Thymus (tissue), 11 donors: ENCODE measurements around the gene SASH1. TPM values are rescaled to one million over a fixed set of nuclear protein-coding genes. Genes with fewer than 3 reads are reported as not detected.
A peak's percentile ranks its signal among the peaks of the same experiment; 100 is the strongest.

Experiments used
- DNase-seq, 9 donors: peaks; one replicate each; pipeline ENCODE4 v3.0.0-alpha.2; 2013; ENCODE audit warnings: low spot score in 9 of 9, low read depth in 6 of 9, missing footprints in 1 of 9
- H3K27ac ChIP-seq, 2 donors: one replicate each; pipeline ENCODE4 v1.5.1; 2013; ENCODE audit warnings: control low read depth in 1 of 2, low read depth in 1 of 2, low read length in 1 of 2, mild to moderate bottlenecking in 1 of 2, moderate library complexity in 1 of 2
- H3K27me3 ChIP-seq, 2 donors: one replicate each; pipeline ENCODE4 v1.5.1; 2013; ENCODE audit warnings: low read length in 1 of 2; ENCODE audit not compliant: control insufficient read depth in 2 of 2, insufficient read depth in 1 of 2
- H3K36me3 ChIP-seq, 2 donors: one replicate each; pipeline ENCODE4 v1.5.1; 2013; ENCODE audit warnings: low read length in 1 of 2, mild to moderate bottlenecking in 1 of 2, moderate library complexity in 1 of 2; ENCODE audit not compliant: control insufficient read depth in 2 of 2, insufficient read depth in 2 of 2
- H3K4me1 ChIP-seq, 2 donors: one replicate each; pipeline ENCODE4 v1.5.1; 2013; ENCODE audit warnings: low read length in 2 of 2; ENCODE audit not compliant: control insufficient read depth in 2 of 2, insufficient read depth in 2 of 2
- H3K4me3 ChIP-seq, 2 donors: one replicate each; pipeline ENCODE4 v1.5.1; 2013; ENCODE audit warnings: low read length in 2 of 2, control low read depth in 1 of 2, mild to moderate bottlenecking in 1 of 2
- H3K9me3 ChIP-seq, 2 donors: one replicate each; pipeline ENCODE4 v1.5.1; 2013; ENCODE audit warnings: low read length in 1 of 2, mild to moderate bottlenecking in 1 of 2; ENCODE audit not compliant: control insufficient read depth in 2 of 2, insufficient read depth in 1 of 2
- WGBS: extraction: QIAGEN DNeasy Blood & Tissue Kit; methylation state at CpG from one replicate; pipeline ENCODE4 v1.1.7; 2013; 5-methylcytosine and 5-hydroxymethylcytosine counted together
- polyA plus RNA-seq: library from polyadenylated mRNA; stranded (reverse); fragments of 200-250 nt; gene quantifications from one replicate; pipeline ENCODE4 v1.2.3, GENCODE V29; 2013
- total RNA-seq: library from RNA; stranded (reverse); fragments of 120-200 nt; gene quantifications from one replicate; pipeline ENCODE4 v1.2.4, GENCODE V29; 2013
- donor health status: healthy.

SASH1 gene
- total and polyA plus RNA-seq, 2 donors: 3.7 to 7.0 TPM

DNA sequence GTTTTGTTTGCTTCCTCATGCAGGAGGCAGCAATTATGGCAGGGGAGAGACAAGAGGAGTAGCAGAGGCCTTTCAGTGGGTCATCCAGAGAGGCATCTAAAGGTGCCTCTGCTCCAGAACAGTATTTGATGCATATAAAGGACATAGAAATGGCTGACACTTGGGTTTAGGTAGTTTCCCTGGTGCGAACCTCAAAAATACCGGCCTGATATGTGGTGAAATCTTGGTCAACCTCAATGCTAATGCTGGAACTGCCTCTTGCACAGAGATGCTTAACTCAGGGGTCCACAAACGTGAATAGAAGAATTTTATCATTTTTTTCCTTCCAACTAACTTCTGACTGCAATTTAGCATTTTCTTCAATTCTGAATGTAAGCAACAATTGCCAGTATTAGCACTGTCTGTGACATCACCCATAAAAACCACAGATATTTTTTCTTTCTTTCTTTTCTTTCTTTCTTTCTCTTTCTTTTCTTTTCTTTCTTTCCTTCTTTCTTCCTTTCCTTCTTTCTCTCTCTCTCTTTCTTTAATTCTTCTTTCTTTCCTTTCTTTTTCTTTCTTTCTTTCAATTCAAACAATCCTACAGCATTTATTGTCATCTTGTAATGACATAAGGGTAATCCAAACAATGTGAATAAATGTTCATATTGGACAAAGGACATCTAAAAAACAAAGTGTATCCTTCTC, 224.2 kb downstream of the SASH1 start:
- no peak overlapping the region for H3K27ac ChIP-seq
- H3K27me3 ChIP-seq: no peaks in the 10 kb centered on the region
- H3K4me1 ChIP-seq: no peaks in the 10 kb centered on the region
- no peaks in the 10 kb centered on the region for H3K9me3 ChIP-seq
- no peak overlapping the region for H3K4me3 ChIP-seq
- H3K36me3 ChIP-seq: no peaks in the 10 kb centered on the region
- DNase-seq: no peak
- WGBS: 88% methylated on average over 3 of the region's 3 CpGs

- no peaks in the 10 kb centered on the region for H3K4me1 ChIP-seq
- DNase-seq: no peak
Measured at GRCh38 chr6:148570456-148570855, 227.8 kb downstream of the SASH1 start.

DNA sequence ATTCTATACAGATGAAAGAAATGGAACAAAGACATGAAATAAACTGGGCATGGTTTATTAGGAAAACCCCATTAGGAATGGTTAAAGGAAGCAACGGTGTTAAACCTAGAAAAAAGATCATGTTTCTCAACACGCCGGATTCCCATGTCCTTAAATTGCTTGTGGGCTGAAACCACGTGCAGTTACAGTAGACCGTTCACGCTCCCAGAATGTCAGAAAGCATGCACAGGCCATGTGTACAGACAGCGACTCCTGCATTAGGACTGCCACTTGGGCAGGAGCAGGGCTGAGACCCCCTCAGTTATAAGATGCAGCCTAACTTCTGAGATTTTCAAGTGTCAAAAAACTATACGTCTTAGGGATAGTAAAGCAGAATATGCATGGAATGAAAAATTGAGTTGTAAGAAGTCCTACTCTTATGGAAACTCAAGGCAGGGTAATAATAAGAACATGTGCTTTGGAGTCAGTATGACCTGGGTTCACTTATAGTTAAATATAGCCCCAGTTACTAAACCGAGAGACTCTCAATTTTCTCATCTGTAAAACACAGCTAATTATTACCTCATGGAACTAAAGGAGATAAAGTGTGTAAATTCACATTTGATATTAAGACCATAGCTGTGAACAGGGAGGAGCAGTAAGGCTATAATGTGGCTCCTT, 230.2 kb downstream of the SASH1 start:
- no peak overlapping the region for H3K4me3 ChIP-seq
- no peak for DNase-seq
- 93% methylated on average over 9 of the region's 9 CpGs for WGBS
- H3K9me3 ChIP-seq: no peaks in the 10 kb centered on the region
- H3K4me1 ChIP-seq: no peaks in the 10 kb centered on the region
- no peak overlapping the region for H3K27ac ChIP-seq
- no peaks in the 10 kb centered on the region for H3K36me3 ChIP-seq
- H3K27me3 ChIP-seq: no peaks in the 10 kb centered on the region

More at GRCh38 chr6:148570456-148570855, 227.8 kb downstream of the SASH1 start:
- 51% methylated on average over 7 of the region's 7 CpGs for WGBS
- Histone ChIP-seq H3K27me3 (no peaks in the 10 kb centered on the region), H3K36me3 (no peaks in the 10 kb centered on the region), H3K27ac (no peak overlapping the region), H3K9me3 (no peaks in the 10 kb centered on the region), H3K4me3 (no peak overlapping the region)

DNA sequence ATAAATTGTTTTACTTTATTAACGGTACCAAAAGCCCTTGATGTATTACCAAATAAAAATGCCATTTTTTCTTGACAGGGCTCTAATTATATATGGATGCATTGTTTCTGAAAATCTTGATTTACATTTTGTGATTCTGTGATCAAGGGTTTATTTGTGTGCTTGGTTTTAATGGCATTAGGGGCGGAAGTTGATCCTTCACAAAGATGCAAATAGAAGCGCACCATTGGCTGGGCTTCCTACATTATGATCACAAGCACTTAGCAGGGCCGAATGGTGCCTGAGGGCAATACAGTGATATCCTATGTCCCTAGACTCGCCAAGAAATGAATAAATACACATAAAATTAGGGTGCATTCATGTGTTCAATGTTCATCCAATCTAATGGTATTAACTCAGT, 231.3 kb downstream of the SASH1 start:
- H3K9me3 ChIP-seq: no peaks in the 10 kb centered on the region
- no peaks in the 10 kb centered on the region for H3K4me1 ChIP-seq
- H3K27ac ChIP-seq: no peak overlapping the region
- H3K36me3 ChIP-seq: no peaks in the 10 kb centered on the region
- DNase-seq: no peak
- no peak overlapping the region for H3K4me3 ChIP-seq
- H3K27me3 ChIP-seq: no peaks in the 10 kb centered on the region
- 97% methylated on average over 5 of the region's 5 CpGs for WGBS

DNA sequence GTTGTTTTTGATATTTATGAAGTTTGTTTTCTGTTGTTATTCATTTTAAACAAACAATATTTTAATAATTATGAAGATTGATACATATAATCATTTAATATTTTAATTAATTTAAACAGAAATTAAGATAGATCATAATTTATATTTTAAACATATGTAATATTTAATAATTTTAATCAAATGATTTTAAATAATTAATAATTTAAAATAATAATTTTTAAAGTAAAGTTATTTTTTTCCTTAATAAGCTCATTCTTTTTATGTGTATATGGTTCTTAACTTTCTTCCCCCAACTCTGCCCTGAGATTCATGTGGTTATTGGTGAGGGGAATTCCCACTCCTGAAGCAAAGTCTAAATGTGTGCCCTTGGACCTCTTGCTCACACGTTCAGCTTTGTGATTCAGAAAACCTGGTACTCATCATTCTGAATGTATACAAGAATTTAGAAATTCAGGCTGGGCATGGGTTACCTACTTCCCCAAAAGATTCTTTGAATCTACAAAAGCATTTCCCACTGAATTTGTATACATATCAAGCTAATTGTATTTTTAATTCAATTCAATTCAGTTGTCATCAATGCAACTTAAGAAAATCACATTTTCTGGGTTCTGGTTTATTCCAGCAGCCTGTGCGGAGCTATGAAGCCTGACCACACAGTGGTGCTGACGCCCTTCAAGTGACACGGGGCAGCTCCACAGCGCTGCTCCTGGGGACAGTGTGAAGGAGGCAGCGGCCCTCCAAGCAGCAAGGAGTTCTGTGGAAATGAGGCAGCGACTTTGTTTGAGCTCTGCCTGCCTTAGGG, 235.2 kb downstream of the SASH1 start:
- Histone ChIP-seq H3K27ac (no peak overlapping the region), H3K9me3 (no peaks in the 10 kb centered on the region), H3K27me3 (no peaks in the 10 kb centered on the region), H3K4me1 (no peaks in the 10 kb centered on the region), H3K4me3 (no peak overlapping the region), H3K36me3 (no peaks in the 10 kb centered on the region)
- WGBS: 13% methylated on average over 7 of the region's 7 CpGs
- DNase-seq: peak; percentile 19 to 74 (median 32)

DNA sequence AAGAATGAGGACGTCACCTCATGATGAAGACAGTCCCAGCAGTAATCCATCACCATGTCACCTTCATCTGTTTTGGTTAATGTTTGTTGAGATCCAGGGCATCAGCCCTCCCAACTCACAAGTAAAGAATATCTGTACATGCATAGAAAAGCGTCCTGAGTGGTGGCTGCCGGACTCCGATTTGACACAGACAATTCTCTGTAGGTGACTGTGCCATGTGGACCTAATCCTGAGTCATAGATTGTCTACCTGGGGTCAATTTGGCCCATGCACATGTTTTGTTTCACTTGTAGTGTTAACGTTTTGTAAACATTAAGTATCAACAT, 235.8 kb downstream of the SASH1 start:
- Histone ChIP-seq H3K9me3 (no peaks in the 10 kb centered on the region), H3K27ac (no peak overlapping the region), H3K36me3 (no peaks in the 10 kb centered on the region), H3K4me3 (no peak overlapping the region), H3K4me1 (no peaks in the 10 kb centered on the region), H3K27me3 (no peaks in the 10 kb centered on the region)
- DNase-seq: no peak
- 79% methylated on average over 5 of the region's 5 CpGs for WGBS

DNA sequence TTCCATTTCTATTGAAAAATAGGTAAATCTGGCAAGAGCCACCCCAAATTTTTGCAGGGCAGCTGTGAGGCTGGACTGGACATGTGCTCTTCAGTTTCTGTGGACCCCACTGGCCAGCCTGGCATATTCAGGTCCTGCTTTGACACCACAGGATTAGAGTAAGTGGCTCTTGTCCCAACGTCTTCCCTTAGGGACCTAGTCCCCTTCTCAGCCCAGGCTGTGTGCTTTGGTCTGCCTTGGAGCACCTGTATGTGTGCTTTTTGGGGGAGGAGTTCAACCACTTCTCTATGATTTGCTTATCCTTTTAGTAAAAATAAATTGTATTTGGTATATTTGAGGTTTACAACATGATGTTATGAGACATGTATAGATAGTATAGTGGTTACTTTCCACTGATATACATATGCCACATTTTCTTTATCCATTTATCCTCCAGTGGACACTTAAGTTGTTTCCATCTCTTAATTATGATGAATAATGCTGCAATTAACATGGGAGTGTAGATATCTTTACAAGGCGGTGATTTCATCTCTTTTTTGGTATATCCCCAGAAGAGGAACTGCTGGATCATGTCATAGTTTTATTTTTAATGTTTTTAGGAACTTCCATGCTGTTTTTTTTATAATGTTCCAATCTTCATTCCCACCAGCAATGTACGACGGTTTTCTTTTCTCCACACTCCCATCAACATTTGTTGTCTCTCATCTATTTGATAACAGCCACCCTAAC, 236.4 kb downstream of the SASH1 start:
- no peak for DNase-seq
- Histone ChIP-seq H3K4me1 (no peaks in the 10 kb centered on the region), H3K36me3 (no peaks in the 10 kb centered on the region), H3K27ac (no peak overlapping the region), H3K27me3 (no peaks in the 10 kb centered on the region), H3K9me3 (no peaks in the 10 kb centered on the region), H3K4me3 (no peak overlapping the region)
- 91% methylated on average over 4 of the region's 4 CpGs for WGBS

DNA sequence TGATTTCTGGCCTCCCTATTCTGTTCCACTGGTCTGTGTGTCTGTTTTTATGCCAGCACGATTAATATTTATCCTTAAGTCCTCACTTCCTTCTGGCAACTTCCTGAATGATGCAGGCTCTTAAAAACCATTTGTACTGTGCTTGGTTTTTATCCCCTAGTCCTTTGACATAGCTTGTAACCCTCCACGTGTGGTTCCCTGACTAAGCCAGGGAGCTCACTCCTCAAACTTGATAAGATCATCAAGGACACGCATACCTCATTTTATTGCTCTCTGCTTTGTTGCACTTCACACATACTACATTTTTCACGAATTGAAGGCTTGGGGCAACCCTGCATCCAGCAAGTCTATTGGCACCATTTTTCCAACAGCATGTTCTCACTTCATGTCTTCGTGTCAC, 237.8 kb downstream of the SASH1 start:
- H3K4me3 ChIP-seq: no peak overlapping the region
- DNase-seq: no peak
- H3K9me3 ChIP-seq: no peaks in the 10 kb centered on the region
- H3K36me3 ChIP-seq: no peaks in the 10 kb centered on the region
- 72% methylated on average over 5 of the region's 5 CpGs for WGBS
- H3K4me1 ChIP-seq: no peaks in the 10 kb centered on the region
- H3K27ac ChIP-seq: no peak overlapping the region
- no peaks in the 10 kb centered on the region for H3K27me3 ChIP-seq

DNA sequence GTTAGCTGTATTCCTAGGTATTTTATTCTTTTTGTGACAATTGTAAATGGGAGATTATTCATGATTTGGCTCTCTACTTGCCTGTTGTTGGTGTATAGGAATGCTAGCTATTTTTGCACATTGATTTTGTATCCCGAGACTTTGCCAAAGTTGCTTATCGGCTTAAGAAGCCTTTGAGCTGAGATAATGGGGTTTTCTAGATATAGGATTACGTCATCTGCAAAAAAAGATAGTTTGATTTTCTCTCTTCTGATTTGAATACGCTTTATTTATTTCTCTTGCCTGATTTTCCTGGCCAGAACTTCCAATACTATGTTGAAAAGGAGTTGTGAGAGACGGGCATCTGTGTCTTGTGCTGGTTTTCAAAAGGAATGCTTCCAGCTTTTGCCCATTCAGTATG, 241.0 kb downstream of the SASH1 start:
- H3K4me3 ChIP-seq: no peak overlapping the region
- no peak for DNase-seq
- H3K9me3 ChIP-seq: peaks cover 0 to 3% of the 10 kb centered on the region in 2 donors
- WGBS: 94% methylated on average over 5 of the region's 5 CpGs
- no peaks in the 10 kb centered on the region for H3K36me3 ChIP-seq
- H3K27me3 ChIP-seq: no peaks in the 10 kb centered on the region
- no peaks in the 10 kb centered on the region for H3K4me1 ChIP-seq
- H3K27ac ChIP-seq: no peak overlapping the region
